Duodenal mucosa (tissue), 2 donors: ENCODE results near the gene RUNX3.
"Not testable (repeated sequence)": the region's sequence is repeated elsewhere in the genome, so short reads cannot be mapped to it uniquely, and the experiment has no call there.

Experiments
- H3K27ac ChIP-seq: one replicate; pipeline ENCODE4 v1.7.0; 2013; ENCODE audit warnings: low read depth, low read length
- H3K27me3 ChIP-seq, 2 donors: one replicate each; pipeline ENCODE4 v1.7.0; 2013; ENCODE audit warnings: low read length in 2 of 2, control low read depth in 1 of 2; ENCODE audit not compliant: insufficient read depth in 2 of 2, control insufficient read depth in 1 of 2
- H3K36me3 ChIP-seq, 2 donors: one replicate each; pipeline ENCODE4 v1.7.0; 2013; ENCODE audit warnings: low read length in 2 of 2, control low read depth in 1 of 2; ENCODE audit not compliant: insufficient read depth in 2 of 2, control insufficient read depth in 1 of 2
- H3K4me1 ChIP-seq, 2 donors: one replicate each; pipeline ENCODE4 v1.7.0; 2013; ENCODE audit warnings: low read length in 2 of 2, control low read depth in 1 of 2; ENCODE audit not compliant: insufficient read depth in 2 of 2, control insufficient read depth in 1 of 2
- H3K4me3 ChIP-seq, 2 donors: one replicate each; pipeline ENCODE4 v1.7.0; 2013; ENCODE audit warnings: low read length in 2 of 2, low read depth in 1 of 2
- H3K9ac ChIP-seq, 2 donors: one replicate each; pipeline ENCODE4 v1.7.0; 2013; ENCODE audit warnings: low read length in 2 of 2, low read depth in 1 of 2
- H3K9me3 ChIP-seq, 2 donors: one replicate each; pipeline ENCODE4 v1.7.0; 2013; ENCODE audit warnings: low read length in 2 of 2, control low read depth in 1 of 2; ENCODE audit not compliant: control insufficient read depth in 1 of 2

Gene RUNX3

DNA sequence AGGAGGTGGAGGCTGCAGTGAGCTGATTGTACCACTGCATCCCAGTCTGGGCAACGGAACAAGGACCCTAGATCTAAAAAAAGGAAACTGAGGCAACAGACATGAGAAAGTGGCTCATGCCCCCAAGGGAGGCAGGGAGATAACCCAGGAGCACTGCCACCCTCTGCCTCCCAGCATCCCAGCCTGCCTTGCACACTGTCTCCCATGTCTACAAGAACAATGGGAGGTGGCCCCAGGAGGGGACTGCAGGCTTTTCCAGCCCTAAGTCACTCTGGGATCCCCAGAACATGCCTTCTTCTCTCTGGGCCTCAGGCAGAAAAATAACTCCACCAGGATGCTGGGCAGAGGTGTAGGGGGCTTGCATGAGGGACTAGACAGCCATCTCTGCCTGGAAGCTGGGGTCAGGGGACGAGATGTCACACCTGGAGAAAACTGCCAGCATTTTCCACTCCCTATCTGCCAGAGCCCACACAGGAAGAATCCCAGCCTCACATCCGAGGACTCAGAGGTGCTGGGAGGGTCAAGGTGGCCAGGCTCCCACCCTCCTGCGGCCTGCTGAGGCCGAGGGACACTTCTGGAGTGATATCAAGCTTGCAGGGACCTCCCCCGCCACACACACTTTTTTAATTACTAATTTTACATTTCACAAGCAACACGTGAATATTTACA is 21.4 kb downstream of the RUNX3 start:
- no peak overlapping the region for H3K27ac ChIP-seq
- no peak overlapping the region for H3K4me3 ChIP-seq
- H3K36me3 ChIP-seq: peaks cover 0 to 17% of the 10 kb centered on the region in 2 donors
- no peaks in the 10 kb centered on the region for H3K27me3 ChIP-seq
- H3K9ac ChIP-seq: no peak overlapping the region
- H3K9me3 ChIP-seq: no peaks in the 10 kb centered on the region
- H3K4me1 ChIP-seq: peaks cover 10 to 15% of the 10 kb centered on the region in 2 donors

GRCh38 chr1:24907587-24908294 is 22.3 kb downstream of the RUNX3 start:
- H3K9ac ChIP-seq, H3K9me3 ChIP-seq, H3K27me3 ChIP-seq, H3K27ac ChIP-seq, H3K4me3 ChIP-seq: not testable (repeated sequence)
- peaks cover 10 to 14% of the 10 kb centered on the region in 2 donors for H3K4me1 ChIP-seq
- peaks cover 0 to 26% of the 10 kb centered on the region in 2 donors for H3K36me3 ChIP-seq

DNA sequence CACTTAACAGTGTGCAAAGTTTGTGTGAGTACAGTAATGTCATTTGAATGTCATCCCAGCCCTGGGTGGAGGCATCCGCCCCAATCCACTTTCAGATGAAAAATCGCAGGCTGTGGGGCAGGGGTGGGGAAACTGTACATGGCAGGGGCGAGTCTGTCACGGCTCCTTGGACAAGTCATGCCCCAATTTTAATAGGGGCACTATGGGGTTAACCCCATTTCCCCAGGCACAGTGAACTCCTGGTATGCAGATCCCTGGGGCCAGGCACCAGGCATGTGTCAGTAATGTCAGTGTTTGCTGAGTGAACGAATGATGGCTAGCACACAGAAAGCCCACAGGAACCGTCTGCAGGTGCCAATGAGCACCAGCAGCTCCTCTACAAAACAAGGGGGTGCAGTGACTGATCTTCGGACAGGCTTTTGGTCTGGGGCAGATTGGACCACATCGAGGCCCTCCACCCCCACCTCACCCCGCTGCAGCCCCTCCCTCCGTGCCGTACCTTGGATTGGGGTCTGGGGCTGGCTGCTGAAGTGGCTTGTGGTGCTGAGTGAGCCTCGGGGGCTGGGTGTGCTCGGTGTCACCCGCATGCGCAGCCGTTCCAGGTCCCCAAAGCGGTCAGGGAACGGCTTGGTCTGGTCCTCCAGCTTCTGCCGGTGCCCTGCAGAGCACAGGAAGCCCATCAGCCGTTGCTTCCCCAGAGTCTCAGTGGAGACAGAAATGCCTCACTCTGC is 23.2 kb downstream of the RUNX3 start:
- no peak overlapping the region for H3K4me3 ChIP-seq
- peaks cover 0 to 5% of the 10 kb centered on the region in 2 donors for H3K27me3 ChIP-seq
- peaks cover 0 to 26% of the 10 kb centered on the region in 2 donors for H3K36me3 ChIP-seq
- no peaks in the 10 kb centered on the region for H3K9me3 ChIP-seq
- no peak overlapping the region for H3K9ac ChIP-seq
- H3K27ac ChIP-seq: no peak overlapping the region
- peaks cover 10 to 14% of the 10 kb centered on the region in 2 donors for H3K4me1 ChIP-seq

DNA sequence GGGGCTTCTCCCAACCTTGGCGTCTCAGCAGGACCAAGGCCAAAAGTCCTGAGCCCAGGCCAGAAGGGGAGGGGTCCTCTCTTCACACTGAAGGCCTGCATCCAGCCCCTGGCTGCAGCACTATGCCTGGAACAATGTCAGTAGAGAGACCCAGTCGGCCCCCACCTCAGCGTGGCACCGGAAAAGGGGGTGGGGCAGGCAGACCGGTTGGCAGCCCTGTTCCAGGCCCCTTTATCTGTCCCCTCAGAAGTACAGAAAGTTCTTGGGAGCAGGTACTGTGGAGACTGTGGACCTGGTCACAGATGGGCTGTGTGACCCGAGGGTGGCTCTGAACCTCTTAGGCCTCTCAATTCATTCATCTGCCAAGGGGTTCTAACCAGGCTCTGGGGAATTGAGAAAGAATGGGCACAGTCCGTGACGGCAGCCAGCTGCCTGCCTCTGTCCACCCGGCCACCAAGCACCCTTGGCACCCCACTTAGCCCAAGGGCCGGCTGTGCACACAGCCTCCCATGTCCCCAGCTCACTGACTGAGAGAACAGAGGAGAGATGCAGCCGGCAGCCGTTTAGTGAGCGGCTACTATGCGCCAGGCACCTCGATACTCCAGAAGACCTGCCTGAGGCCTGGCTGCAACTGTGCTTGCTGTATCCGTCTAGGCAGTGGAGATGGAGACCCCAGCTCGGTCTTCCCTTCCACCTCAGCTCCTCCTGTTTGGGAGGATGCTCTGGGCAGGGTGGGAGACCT is 23.9 kb downstream of the RUNX3 start:
- Histone ChIP-seq H3K36me3 (peaks cover 0 to 26% of the 10 kb centered on the region in 2 donors), H3K4me1 (peaks cover 9 to 10% of the 10 kb centered on the region in 2 donors), H3K27me3 (peaks cover 0 to 5% of the 10 kb centered on the region in 2 donors), H3K27ac (no peak overlapping the region), H3K9ac (no peak overlapping the region), H3K9me3 (no peaks in the 10 kb centered on the region), H3K4me3 (no peak overlapping the region)

- Histone ChIP-seq H3K4me1 (peaks cover 3% of the 10 kb centered on the region in 2 donors), H3K9ac (no peak overlapping the region), H3K36me3 (peaks cover 0 to 26% of the 10 kb centered on the region in 2 donors), H3K27ac (no peak overlapping the region), H3K27me3 (peaks cover 0 to 5% of the 10 kb centered on the region in 2 donors), H3K9me3 (no peaks in the 10 kb centered on the region), H3K4me3 (no peak overlapping the region)
Observed at GRCh38 chr1:24905355-24905978, 24.6 kb downstream of the RUNX3 start.

- H3K36me3 ChIP-seq: peaks cover 0 to 26% of the 10 kb centered on the region in 2 donors
- no peak overlapping the region for H3K9ac ChIP-seq
- peaks cover 0 to 5% of the 10 kb centered on the region in 2 donors for H3K27me3 ChIP-seq
- no peak overlapping the region for H3K27ac ChIP-seq
- no peaks in the 10 kb centered on the region for H3K4me1 ChIP-seq
- H3K9me3 ChIP-seq: no peaks in the 10 kb centered on the region
- no peak overlapping the region for H3K4me3 ChIP-seq
Observed at GRCh38 chr1:24904731-24905354, 25.2 kb downstream of the RUNX3 start.

GRCh38 chr1:24903955-24904730 is 25.9 kb downstream of the RUNX3 start:
- Histone ChIP-seq H3K4me1 (no peaks in the 10 kb centered on the region), H3K9ac (no peak overlapping the region), H3K36me3 (peaks cover 0 to 26% of the 10 kb centered on the region in 2 donors), H3K27ac (no peak overlapping the region), H3K9me3 (no peaks in the 10 kb centered on the region), H3K27me3 (peaks cover 0 to 5% of the 10 kb centered on the region in 2 donors), H3K4me3 (no peak overlapping the region)

- Histone ChIP-seq H3K36me3 (peaks cover 0 to 26% of the 10 kb centered on the region in 2 donors), H3K4me3 (no peak overlapping the region), H3K9ac (no peak overlapping the region), H3K27ac (no peak overlapping the region), H3K27me3 (peaks cover 0 to 5% of the 10 kb centered on the region in 2 donors), H3K9me3 (no peaks in the 10 kb centered on the region), H3K4me1 (no peaks in the 10 kb centered on the region)
Observed at GRCh38 chr1:24903560-24903954, 26.5 kb downstream of the RUNX3 start.
